Pericardium fibroblast (primary cell): Measurements from ENCODE around the gene PACS2. TPM values are rescaled to one million over a fixed set of nuclear protein-coding genes. Genes with fewer than 3 reads are reported as not detected.

ENCODE experiments used
- total RNA-seq: library from RNA; depleted of rRNA; stranded (reverse); fragments of >200 nt; gene quantifications from 2 replicates; pipeline ENCODE4 v1.2.3, GENCODE V29; 2015

Gene PACS2
- total RNA-seq, result 46.3 and 56.9 TPM in 2 replicates

DNA sequence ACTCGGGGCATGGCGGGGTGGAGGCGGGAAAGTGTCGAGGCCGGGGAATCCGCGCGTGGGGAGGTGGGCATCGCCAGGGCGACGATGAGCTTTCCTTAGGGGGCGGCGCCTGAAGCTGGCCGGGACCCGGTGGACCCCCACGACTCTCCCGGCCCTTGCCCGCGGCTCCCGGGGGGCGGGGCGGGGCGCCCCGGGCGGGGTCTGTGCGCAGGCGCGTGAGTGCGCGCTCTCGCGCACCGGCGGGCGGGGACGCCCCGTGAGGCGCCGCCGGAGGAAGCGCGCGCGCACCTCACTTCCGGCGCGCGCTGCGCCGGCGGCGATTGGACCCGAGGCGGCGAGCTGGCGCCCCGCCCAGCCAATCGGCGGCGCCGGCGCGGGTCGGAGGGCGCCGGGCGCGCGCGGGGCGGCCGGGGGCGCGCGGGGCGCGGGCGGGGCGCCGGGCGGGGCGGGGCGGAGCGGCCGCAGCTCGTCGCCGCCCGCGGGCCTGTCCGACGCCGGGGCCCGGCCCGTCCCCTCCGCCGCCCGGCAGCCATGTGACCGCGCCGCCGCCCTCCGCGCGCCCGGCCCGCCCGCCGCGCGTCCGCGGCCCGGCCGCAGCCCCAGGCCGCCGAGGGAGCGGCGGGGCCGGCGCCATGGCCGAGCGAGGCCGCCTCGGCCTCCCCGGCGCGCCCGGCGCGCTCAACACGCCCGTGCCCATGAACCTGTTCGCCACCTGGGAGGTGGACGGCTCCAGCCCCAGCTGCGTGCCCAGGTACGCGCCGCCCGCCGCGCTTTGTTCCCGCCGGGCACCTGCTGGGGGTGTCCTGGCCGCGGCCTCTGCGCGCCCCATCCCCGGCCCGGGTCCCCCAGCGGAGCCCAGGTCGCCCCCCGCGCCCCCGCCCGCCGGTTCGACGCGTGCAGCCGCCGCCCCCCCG is at the start of gene PACS2:
Gene PACS2, plus strand, starts transcription at position 462 of the 914 bp plus-strand sequence. Its CDS starts 171 bp downstream, at position 633.

DNA sequence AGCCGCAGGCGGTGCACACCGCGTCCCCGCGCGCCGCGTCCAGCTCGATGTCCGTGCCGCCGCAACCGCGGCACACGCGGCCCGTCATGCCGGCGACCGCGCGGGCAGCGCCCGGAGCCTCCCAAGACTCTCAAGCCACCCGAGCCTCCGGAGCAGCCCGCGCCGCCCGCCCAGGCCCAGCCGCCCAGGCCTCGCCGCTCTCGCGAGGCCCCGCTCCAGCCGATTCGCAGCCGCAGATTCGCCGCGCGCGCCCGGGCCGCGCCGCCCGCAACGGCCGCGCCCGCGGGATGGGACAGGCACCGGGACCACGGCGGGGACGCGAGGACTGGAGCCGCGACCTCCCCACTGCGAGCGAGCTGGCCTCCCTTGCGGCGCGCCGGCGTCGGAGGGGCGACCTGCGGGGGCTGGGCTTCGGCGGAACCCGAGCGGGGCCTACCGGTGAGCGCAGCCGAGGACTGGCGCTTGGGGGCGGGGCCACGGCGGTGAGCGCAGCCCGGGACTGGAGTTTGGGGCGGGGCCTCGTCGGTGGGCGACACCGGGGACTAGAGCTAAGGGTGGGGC is 13.9 kb upstream of the PACS2 start, which contains the start of gene BRF1:
Gene BRF1, minus strand, starts transcription at position 460 of the 561 bp plus-strand sequence. Its CDS starts 372 bp downstream, at position 88.

DNA sequence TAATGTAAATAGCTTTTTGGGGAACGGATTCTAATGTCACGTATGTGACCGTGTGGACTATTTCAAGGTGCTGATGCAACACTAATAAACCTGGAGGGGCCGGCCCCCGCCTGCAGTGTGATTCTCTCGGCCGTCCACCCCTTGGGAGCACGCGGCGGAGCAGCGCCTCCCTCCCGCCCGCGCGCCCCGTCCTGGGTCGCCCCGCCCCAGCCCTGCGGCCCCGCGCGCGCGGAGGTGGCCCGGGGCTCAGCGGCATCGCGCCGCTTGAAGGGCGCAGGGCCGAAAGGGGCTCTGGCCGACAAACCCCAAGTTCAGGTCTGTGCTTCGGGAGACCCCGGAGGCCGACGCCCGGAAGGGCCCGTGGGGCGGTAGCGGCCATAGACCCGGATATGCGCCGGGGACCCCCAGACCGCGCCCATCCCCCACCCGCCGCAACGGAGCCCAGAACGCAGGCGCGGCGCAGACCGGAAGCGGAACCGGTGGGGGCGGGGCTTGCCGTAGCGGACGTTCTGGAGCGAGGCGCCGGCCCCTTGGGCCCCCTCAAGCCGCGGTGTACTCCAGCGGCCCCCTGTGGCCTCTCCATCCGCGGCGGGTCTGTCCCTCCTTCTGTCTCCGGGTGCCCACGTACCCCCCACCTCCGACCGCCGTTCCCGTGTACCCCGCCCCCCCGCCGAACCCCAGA is 83.6 kb downstream of the PACS2 start, which contains the start of gene TEX22:
Gene TEX22, plus strand, starts transcription at position 495 of the 682 bp plus-strand sequence. CDS start 803 bp downstream, outside the sequence.

DNA sequence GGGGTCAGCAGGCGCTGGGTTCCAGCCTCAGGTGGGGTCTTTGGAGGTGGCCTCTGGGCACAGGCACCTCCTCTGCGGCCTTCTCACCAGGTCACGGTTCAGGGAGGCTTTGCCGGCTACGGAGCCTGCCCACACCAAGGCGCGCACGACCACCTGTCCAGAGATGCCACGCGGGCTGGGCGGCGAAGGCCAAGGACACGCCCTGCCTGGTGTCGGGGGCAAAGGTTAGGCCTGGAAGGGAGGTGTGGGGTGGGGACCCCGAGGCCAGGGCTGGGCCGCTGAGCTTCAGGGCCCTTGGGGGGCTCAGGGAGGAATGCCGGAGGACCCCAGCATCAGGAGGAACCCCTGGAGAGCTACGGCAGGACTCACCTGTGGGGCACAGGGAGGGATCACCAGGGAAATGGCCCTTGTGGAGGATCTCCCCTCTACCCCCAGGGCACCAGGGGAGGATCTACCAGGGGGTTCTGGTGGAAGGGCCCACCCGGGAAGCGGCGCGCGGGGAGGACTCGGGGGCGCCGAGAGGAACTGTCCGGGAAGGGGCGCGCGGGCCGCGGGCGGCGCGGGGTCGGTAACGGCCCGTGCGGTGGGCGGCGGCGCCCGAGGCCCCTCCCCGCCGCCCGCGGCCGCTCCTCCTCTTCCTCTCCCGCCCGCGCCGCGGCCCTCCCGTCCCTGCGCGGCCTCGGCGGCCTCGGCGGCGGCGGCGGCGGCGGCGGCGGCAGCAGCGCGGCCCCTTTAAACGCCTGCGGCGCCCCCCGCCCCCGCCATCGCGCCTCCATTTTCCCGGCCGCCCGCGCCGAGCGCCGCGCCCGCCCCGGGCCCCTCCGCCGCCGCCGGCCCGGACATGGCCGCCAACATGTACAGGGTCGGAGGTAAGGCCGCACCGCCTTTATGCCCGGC is 104.9 kb downstream of the PACS2 start, which contains the start of gene MTA1:
Gene MTA1, plus strand, starts transcription at position 633 of the 897 bp plus-strand sequence. Its CDS starts 209 bp downstream, at position 842.

Other genes starting within 250 kb of the PACS2 start
- gene GPR132, start 249.3 kb upstream of the PACS2 start, total RNA-seq, result 1.4 TPM in 1 of 2 replicates, not detected in the other
- 0.12 and 1.4 TPM in 2 replicates for gene JAG2, start 146.0 kb upstream of the PACS2 start, total RNA-seq
- gene NUDT14, start 133.4 kb upstream of the PACS2 start, total RNA-seq, result 8.2 and 27.5 TPM in 2 replicates
- 45.9 and 57.3 TPM in 2 replicates for gene BTBD6, start 66.2 kb upstream of the PACS2 start, total RNA-seq
- gene BRF1, start 13.7 kb upstream of the PACS2 start, total RNA-seq, result 25.3 and 34.3 TPM in 2 replicates
- 0.43 and 0.82 TPM in 2 replicates for gene TEX22, start 83.8 kb downstream of the PACS2 start, total RNA-seq
- 43.3 and 74.5 TPM in 2 replicates for gene MTA1, start 105.1 kb downstream of the PACS2 start, total RNA-seq
- gene CRIP2, start 160.1 kb downstream of the PACS2 start, total RNA-seq, result 60.6 and 177 TPM in 2 replicates
- gene CRIP1, start 172.1 kb downstream of the PACS2 start, total RNA-seq, result 2.2 and 7.5 TPM in 2 replicates
- gene TEDC1, start 176.5 kb downstream of the PACS2 start, total RNA-seq, result 3.6 and 6.0 TPM in 2 replicates
- gene TMEM121, start 211.8 kb downstream of the PACS2 start, total RNA-seq, result 8.2 and 11.5 TPM in 2 replicates